ENCODE data around the gene MSL3B.

The MSL3B gene

GRCh38 chr2:233816334-233816733 is 51.9 kb downstream of the MSL3B start (continued):
- TF ChIP-seq GATAD2B (IDR thresholded peaks at IDR 0.05; ENCODE audit: borderline replicate concordance) (no peak), ZNF41 (CRISPR knock-in tag; conservative IDR thresholded peaks at IDR 0.05) (no peak)

GRCh38 chr2:233815861-233816260 is 52.3 kb downstream of the MSL3B start:
- Histone ChIP-seq H4K20me1 (replicated peaks; ENCODE audit: control insufficient read depth, insufficient read depth, low read length) (no peaks in the 10 kb centered on the region; the same call in 1 of the 2 replicates), H3K27me3 (ENCODE audit: control insufficient read depth in 2 of 2, insufficient read depth in 2 of 2, low read length in 2 of 2) (peaks cover 0 to 36% of the 10 kb centered on the region in 2 experiments; a peak in 3 of 5 replicates), H3K36me3 (ENCODE audit: control insufficient read depth, insufficient read depth, low read length) (no peaks in the 10 kb centered on the region), H3K9me1 (ENCODE audit: control insufficient read depth, insufficient read depth, low read length) (no peaks in the 10 kb centered on the region), H2AFZ (ENCODE audit: low read depth, low read length) (no peak overlapping the region), H3K4me2 (ENCODE audit: insufficient read depth, low read length) (no peak overlapping the region), H3K4me1 (replicated peaks in 1 of 2; ENCODE audit: control insufficient read depth in 2 of 2, insufficient read depth in 2 of 2, low read length in 2 of 2) (no peaks in the 10 kb centered on the region; a peak in 1 of 5 replicates), H3K79me2 (ENCODE audit: control insufficient read depth, insufficient read depth, low read length) (no peaks in the 10 kb centered on the region), H3K9me3 (replicated peaks; ENCODE audit: control insufficient read depth, insufficient read depth, low read depth, low read length) (no peaks in the 10 kb centered on the region), H3K4me3 (no peak overlapping the region), H3K27ac (ENCODE audit: extremely low read depth, low read depth, low read length) (no peak overlapping the region), H3K9ac (ENCODE audit: insufficient read depth in 1 of 2, low read depth in 2 of 2, low read length in 2 of 2) (no peak overlapping the region)
- in situ Hi-C loops (cut with MboI) (no loop called here), intact Hi-C loops (cut with micrococcal nuclease) (no loop called here)
- WGBS (ENCODE audit: insufficient coverage, low coverage, missing lambda C conversion rate), result 3% methylated on average over 5 of the region's 6 CpGs
- no peak for ATAC-seq
- ChIA-PET CTCF (ENCODE audit: low intra/inter-chr PET ratio) (no interaction called here), POLR2A (no interaction called here)
- DNase-seq (ENCODE audit: extremely low read depth in 1 of 4, low spot score in 3 of 4), result no peak
- no peak for FAIRE-seq
- no TSS peak for BruUV-seq (replicated peaks)
- TF ChIP-seq TAL1 (IDR thresholded peaks at IDR 0.05), result no peak
- no peak for TF ChIP-seq ZKSCAN3 (CRISPR knock-in tag; IDR thresholded peaks at IDR 0.05)
- TF ChIP-seq ELK3 (CRISPR knock-in tag; IDR thresholded peaks at IDR 0.05), result no peak
- TF ChIP-seq RB1 (IDR thresholded peaks at IDR 0.05; ENCODE audit: low read depth), result no peak
- TF ChIP-seq, protein P1, sequence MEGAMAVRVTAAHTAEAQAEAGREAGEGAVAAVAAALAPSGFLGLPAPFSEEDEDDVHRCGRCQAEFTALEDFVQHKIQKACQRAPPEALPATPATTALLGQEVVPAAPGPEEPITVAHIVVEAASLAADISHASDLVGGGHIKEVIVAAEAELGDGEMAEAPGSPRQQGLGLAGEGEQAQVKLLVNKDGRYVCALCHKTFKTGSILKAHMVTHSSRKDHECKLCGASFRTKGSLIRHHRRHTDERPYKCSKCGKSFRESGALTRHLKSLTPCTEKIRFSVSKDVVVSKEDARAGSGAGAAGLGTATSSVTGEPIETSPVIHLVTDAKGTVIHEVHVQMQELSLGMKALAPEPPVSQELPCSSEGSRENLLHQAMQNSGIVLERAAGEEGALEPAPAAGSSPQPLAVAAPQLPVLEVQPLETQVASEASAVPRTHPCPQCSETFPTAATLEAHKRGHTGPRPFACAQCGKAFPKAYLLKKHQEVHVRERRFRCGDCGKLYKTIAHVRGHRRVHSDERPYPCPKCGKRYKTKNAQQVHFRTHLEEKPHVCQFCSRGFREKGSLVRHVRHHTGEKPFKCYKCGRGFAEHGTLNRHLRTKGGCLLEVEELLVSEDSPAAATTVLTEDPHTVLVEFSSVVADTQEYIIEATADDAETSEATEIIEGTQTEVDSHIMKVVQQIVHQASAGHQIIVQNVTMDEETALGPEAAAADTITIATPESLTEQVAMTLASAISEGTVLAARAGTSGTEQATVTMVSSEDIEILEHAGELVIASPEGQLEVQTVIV (CRISPR knock-in tag; IDR thresholded peaks at IDR 0.05; ENCODE audit: borderline replicate concordance), result no peak
- TF ChIP-seq MAX (CRISPR knock-in tag; IDR thresholded peaks at IDR 0.05), result no peak
- TF ChIP-seq HDAC6 (IDR thresholded peaks at IDR 0.05; ENCODE audit: low read depth, low read length), result no peak
- TF ChIP-seq SMARCE1 (IDR thresholded peaks at IDR 0.05), result no peak
- TF ChIP-seq, protein P2, sequence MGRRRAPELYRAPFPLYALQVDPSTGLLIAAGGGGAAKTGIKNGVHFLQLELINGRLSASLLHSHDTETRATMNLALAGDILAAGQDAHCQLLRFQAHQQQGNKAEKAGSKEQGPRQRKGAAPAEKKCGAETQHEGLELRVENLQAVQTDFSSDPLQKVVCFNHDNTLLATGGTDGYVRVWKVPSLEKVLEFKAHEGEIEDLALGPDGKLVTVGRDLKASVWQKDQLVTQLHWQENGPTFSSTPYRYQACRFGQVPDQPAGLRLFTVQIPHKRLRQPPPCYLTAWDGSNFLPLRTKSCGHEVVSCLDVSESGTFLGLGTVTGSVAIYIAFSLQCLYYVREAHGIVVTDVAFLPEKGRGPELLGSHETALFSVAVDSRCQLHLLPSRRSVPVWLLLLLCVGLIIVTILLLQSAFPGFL (CRISPR knock-in tag; IDR thresholded peaks at IDR 0.05), result no peak
- TF ChIP-seq RAD51 (IDR thresholded peaks at IDR 0.05; ENCODE audit: borderline replicate concordance, low read depth), result no peak
- TF ChIP-seq, protein P3, sequence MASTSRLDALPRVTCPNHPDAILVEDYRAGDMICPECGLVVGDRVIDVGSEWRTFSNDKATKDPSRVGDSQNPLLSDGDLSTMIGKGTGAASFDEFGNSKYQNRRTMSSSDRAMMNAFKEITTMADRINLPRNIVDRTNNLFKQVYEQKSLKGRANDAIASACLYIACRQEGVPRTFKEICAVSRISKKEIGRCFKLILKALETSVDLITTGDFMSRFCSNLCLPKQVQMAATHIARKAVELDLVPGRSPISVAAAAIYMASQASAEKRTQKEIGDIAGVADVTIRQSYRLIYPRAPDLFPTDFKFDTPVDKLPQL (IDR thresholded peaks at IDR 0.05; ENCODE audit: extremely low read depth, insufficient read length), result no peak
- no peak for TF ChIP-seq BRF1 (IDR thresholded peaks at IDR 0.05; ENCODE audit: borderline replicate concordance, extremely low read depth, insufficient read length)
- TF ChIP-seq ZNF165 (CRISPR knock-in tag; IDR thresholded peaks at IDR 0.05; ENCODE audit: borderline replicate concordance), result no peak
- no peak for TF ChIP-seq ZNF444 (CRISPR knock-in tag; IDR thresholded peaks at IDR 0.05)
- TF ChIP-seq DMBX1 (CRISPR knock-in tag; IDR thresholded peaks at IDR 0.05; ENCODE audit: borderline replicate concordance), result no peak
- TF ChIP-seq ZNF586 (CRISPR knock-in tag; conservative IDR thresholded peaks at IDR 0.05), result no peak

Measured in K562 (cell line).